OCI-LY3 (cell line): ENCODE measurements around the gene CREB5.

Experiments
- CTCF ChIP-seq: fragments of 200-600, 300-600 bp; sonication (generic); IDR thresholded peaks from 2 replicates; pipeline ENCODE4 v1.5.1; 2014; ENCODE audit warnings: antibody characterized with exemption, low read length, low read depth
- EZH2phosphoT487 ChIP-seq: fragments of 200-600 bp; shearing (Covaris generic); IDR thresholded peaks from 2 replicates; pipeline ENCODE4 v1.6.1; 2018; ENCODE audit warnings: antibody characterized with exemption, mixed run types, low read depth

GRCh38 chr7:28807396-28807994 is 395.2 kb downstream of the CREB5 start:
- TF ChIP-seq CTCF (no peak), EZH2phosphoT487 (no peak)
